Measurements from ENCODE around the gene KIF1A. TPM values are rescaled to one million over a fixed set of nuclear protein-coding genes. Genes with fewer than 3 reads are reported as not detected.

KIF1A gene
- polyA plus RNA-seq, 1 donor from 2014 or later, result 63.4 TPM

DNA sequence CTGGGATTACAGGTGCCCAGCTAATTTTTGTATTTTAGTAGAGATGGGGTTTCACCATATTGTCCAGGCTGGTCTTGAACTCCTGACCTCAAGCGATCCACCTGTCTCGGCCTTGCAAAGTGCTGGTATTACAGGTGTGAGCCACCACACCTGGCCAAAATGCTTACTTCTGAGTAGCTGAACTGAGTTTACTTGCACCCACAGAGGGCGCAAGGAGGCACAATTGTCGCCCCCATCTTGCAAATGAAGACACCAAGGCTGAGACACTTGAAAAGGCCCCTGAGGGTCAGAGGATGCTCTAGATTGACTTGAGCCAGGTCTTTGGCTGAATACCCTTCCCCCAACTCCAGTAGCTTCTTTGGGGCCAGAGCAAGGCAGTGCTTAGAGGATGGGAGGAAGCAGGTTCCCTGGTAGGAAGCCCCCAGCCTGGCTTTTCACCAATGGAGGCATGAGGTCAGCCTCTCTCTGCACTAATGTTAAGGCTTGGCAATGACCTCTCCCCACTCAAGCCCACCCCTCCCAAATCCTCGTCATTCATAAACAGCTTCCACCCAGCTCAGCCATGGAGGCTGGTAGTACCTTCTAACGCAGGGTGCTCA, 14.5 kb upstream of the KIF1A start:
- no peaks in the 10 kb centered on the region for H3K9me3 ChIP-seq (ENCODE audit: low read length)
- no peak overlapping the region for H3K9ac ChIP-seq (ENCODE audit: low read length)
- H4K20me1 ChIP-seq (ENCODE audit: insufficient read depth), result no peaks in the 10 kb centered on the region
- H3K36me3 ChIP-seq (ENCODE audit: insufficient read depth, low read length), result no peaks in the 10 kb centered on the region
- H3K4me2 ChIP-seq (ENCODE audit: low read length), result no peak overlapping the region
- H3K79me2 ChIP-seq (replicated peaks; ENCODE audit: insufficient read depth, low read length), result no peaks in the 10 kb centered on the region
- TF ChIP-seq RAD21 (conservative IDR thresholded peaks at IDR 0.05), result no peak
- TF ChIP-seq EP300 (conservative IDR thresholded peaks at IDR 0.05; ENCODE audit: poor library complexity, severe bottlenecking), result no peak
- TF ChIP-seq POLR2AphosphoS5 (IDR thresholded peaks at IDR 0.05), result no peak
- no peak for TF ChIP-seq MXI1 (conservative IDR thresholded peaks at IDR 0.05; ENCODE audit: poor library complexity, severe bottlenecking)
- TF ChIP-seq, protein P1, sequence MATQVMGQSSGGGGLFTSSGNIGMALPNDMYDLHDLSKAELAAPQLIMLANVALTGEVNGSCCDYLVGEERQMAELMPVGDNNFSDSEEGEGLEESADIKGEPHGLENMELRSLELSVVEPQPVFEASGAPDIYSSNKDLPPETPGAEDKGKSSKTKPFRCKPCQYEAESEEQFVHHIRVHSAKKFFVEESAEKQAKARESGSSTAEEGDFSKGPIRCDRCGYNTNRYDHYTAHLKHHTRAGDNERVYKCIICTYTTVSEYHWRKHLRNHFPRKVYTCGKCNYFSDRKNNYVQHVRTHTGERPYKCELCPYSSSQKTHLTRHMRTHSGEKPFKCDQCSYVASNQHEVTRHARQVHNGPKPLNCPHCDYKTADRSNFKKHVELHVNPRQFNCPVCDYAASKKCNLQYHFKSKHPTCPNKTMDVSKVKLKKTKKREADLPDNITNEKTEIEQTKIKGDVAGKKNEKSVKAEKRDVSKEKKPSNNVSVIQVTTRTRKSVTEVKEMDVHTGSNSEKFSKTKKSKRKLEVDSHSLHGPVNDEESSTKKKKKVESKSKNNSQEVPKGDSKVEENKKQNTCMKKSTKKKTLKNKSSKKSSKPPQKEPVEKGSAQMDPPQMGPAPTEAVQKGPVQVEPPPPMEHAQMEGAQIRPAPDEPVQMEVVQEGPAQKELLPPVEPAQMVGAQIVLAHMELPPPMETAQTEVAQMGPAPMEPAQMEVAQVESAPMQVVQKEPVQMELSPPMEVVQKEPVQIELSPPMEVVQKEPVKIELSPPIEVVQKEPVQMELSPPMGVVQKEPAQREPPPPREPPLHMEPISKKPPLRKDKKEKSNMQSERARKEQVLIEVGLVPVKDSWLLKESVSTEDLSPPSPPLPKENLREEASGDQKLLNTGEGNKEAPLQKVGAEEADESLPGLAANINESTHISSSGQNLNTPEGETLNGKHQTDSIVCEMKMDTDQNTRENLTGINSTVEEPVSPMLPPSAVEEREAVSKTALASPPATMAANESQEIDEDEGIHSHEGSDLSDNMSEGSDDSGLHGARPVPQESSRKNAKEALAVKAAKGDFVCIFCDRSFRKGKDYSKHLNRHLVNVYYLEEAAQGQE (IDR thresholded peaks at IDR 0.05; ENCODE audit: borderline replicate concordance), result no peak
- TF ChIP-seq SMC3 (conservative IDR thresholded peaks at IDR 0.05; ENCODE audit: poor library complexity), result no peak
- TF ChIP-seq EZH2 (IDR thresholded peaks at IDR 0.05; ENCODE audit: borderline replicate concordance, insufficient read depth, low read length, poor library complexity, severe bottlenecking), result no peak
- TF ChIP-seq, protein P2, sequence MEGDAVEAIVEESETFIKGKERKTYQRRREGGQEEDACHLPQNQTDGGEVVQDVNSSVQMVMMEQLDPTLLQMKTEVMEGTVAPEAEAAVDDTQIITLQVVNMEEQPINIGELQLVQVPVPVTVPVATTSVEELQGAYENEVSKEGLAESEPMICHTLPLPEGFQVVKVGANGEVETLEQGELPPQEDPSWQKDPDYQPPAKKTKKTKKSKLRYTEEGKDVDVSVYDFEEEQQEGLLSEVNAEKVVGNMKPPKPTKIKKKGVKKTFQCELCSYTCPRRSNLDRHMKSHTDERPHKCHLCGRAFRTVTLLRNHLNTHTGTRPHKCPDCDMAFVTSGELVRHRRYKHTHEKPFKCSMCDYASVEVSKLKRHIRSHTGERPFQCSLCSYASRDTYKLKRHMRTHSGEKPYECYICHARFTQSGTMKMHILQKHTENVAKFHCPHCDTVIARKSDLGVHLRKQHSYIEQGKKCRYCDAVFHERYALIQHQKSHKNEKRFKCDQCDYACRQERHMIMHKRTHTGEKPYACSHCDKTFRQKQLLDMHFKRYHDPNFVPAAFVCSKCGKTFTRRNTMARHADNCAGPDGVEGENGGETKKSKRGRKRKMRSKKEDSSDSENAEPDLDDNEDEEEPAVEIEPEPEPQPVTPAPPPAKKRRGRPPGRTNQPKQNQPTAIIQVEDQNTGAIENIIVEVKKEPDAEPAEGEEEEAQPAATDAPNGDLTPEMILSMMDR (IDR thresholded peaks at IDR 0.05; ENCODE audit: poor library complexity, severe bottlenecking), result no peak
- TF ChIP-seq TAF1 (IDR thresholded peaks at IDR 0.05; ENCODE audit: low read depth), result no peak
- no peak overlapping the region for H2AFZ ChIP-seq (ENCODE audit: low read depth, low read length)
- H3F3A ChIP-seq (ENCODE audit: insufficient read depth, low read length, poor library complexity, severe bottlenecking), result no peaks in the 10 kb centered on the region
- H3K4me3 ChIP-seq (ENCODE audit: low read length), result no peak overlapping the region
- H3K27ac ChIP-seq (ENCODE audit: low read length), result no peak overlapping the region
- H3K9me2 ChIP-seq (ENCODE audit: insufficient read depth, low read length), result no peaks in the 10 kb centered on the region
- H3K27me3 ChIP-seq (ENCODE audit: insufficient read depth, low read depth, low read length), result no peaks in the 10 kb centered on the region

DNA sequence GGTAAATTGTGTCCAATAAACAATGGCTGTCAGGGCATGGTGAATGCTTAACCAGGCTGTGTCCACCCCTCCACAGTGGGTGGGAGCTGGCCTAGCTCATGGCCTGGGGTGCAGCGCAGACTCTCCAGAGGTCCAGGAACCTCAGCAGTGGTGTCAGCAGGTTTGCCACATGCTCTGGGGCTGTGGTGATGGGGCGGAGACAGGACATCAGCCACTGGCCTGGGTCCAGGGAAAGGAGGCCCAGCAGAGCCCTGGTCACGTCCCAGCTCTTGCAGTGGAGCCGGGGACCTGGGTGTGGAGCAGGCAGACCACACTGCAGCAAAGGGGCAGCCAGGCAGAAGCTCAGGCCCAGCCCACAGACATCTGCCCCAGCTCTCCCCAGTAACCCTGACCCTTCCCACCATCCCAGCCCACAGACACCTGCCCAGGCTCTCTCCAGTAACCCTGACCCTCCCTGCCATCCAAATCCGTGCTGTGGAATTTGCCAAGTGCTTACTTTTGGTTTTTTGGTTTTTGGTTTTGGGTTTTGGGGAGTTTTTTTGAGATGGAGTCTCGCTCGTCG, 13.8 kb upstream of the KIF1A start:
- Histone ChIP-seq H2AFZ (ENCODE audit: low read depth, low read length) (no peak overlapping the region), H3K4me3 (ENCODE audit: low read length) (no peak overlapping the region), H3F3A (ENCODE audit: insufficient read depth, low read length, poor library complexity, severe bottlenecking) (no peaks in the 10 kb centered on the region), H3K4me2 (ENCODE audit: low read length) (no peak overlapping the region), H4K20me1 (ENCODE audit: insufficient read depth) (no peaks in the 10 kb centered on the region), H3K79me2 (replicated peaks; ENCODE audit: insufficient read depth, low read length) (no peaks in the 10 kb centered on the region), H3K9ac (ENCODE audit: low read length) (no peak overlapping the region), H3K36me3 (ENCODE audit: insufficient read depth, low read length) (no peaks in the 10 kb centered on the region), H3K9me2 (ENCODE audit: insufficient read depth, low read length) (no peaks in the 10 kb centered on the region), H3K27ac (ENCODE audit: low read length) (no peak overlapping the region), H3K9me3 (ENCODE audit: low read length) (no peaks in the 10 kb centered on the region), H3K27me3 (ENCODE audit: insufficient read depth, low read depth, low read length) (no peaks in the 10 kb centered on the region)
- TF ChIP-seq POLR2AphosphoS5 (IDR thresholded peaks at IDR 0.05), result no peak
- TF ChIP-seq RAD21 (conservative IDR thresholded peaks at IDR 0.05), result no peak
